Pancreas (tissue), 10 donors: ENCODE results near the gene GABRQ. TPM values are rescaled to one million over a fixed set of nuclear protein-coding genes. Genes with fewer than 3 reads are reported as not detected.
"Not testable (repeated sequence)": the region's sequence is repeated elsewhere in the genome, so short reads cannot be mapped to it uniquely, and the experiment has no call there.

Experiments used
- ATAC-seq, 4 donors: fragments of 200-7000 bp; cut with Tn5 transposase; one replicate each; pipeline versions ENCODE4 v1.8.0 to v1.9.1; 2020; ENCODE audit warnings: mild to moderate bottlenecking in 4 of 4, moderate library complexity in 4 of 4
- DNase-seq, 6 donors: peaks; one replicate each; pipeline ENCODE4 v3.0.0-alpha.2; 2020
- FAIRE-seq: peaks from 2 replicates; lab custom pipeline; 2012; peaks lifted over from hg19 to GRCh38; lab: Jason Lieb, UNC
- H3K27ac ChIP-seq, 4 donors: fragments of 200-600 bp; sonication (generic); 1 replicate in 3 of 4; 2 replicates in 1 of 4; pipeline versions ENCODE4 v1.5.0 to v1.8.0; 2020
- H3K27me3 ChIP-seq, 4 donors: fragments of 200-600 bp; one replicate each; pipeline ENCODE4 v1.8.0; 2021
- H3K36me3 ChIP-seq, 3 donors: fragments of 200-600 bp; sonication (generic) in 1 of 3; one replicate each; pipeline versions ENCODE4 v1.5.0 to v1.8.0; 2020 to 2021
- H3K4me1 ChIP-seq, 3 donors: fragments of 200-600 bp; one replicate each; pipeline ENCODE4 v1.8.0; 2021
- H3K4me3 ChIP-seq, 4 donors: fragments of 200-600 bp; sonication (generic) in 2 of 4; one replicate each; pipeline versions ENCODE4 v1.5.0 to v1.8.0; 2020 to 2021
- H3K9me3 ChIP-seq, 4 donors: fragments of 200-600 bp; one replicate each; pipeline ENCODE4 v1.8.0; 2021
- WGBS, 2 donors: extraction: QIAGEN DNeasy Blood & Tissue Kit; methylation state at CpG; one replicate each; pipeline ENCODE4 v1.1.7; 2013; 5-methylcytosine and 5-hydroxymethylcytosine counted together
- intact Hi-C, 3 donors: fragments of 100-400 bp; cut with DNase I; formaldehyde crosslinking; loops; one replicate each; pipeline versions ENCODE4 v1.11.1 to v1.14.2; 2022
- polyA plus RNA-seq, 2 donors: library from polyadenylated mRNA; stranded (reverse); fragments of 200-250 nt; gene quantifications; one replicate each; pipeline ENCODE4 v1.2.3, GENCODE V29; 2013
- total RNA-seq, 6 donors: library from RNA; stranded (reverse); fragmentation: NEBNext Ultra II Directional in 4 of 6; extraction: Animal tissue kit (Norgen Biotek cat#: 25700) in 4 of 6; gene quantifications; one replicate each; pipeline versions ENCODE4 v1.2.1 to v1.2.4, GENCODE V29; 2021 to 2023
- donor health status: healthy with polysubstance abuse.
- donor health status: DM: no; HTN: no; CAD: no; lungs with moderate emphysema.
- donor health status: DM: no; HTN: no; CAD: no.
- donor health status: control.
- donor health status: control.
- donor health status: Bipolar disorder and iron deficiency.
- donor health status: DM: yes; HTN: yes; CAD: no.
- donor health status: DM: no; HTN: no; CAD: no.
- donor health status: DM: no; HTN: no; CAD: no.
- donor health status: DM: yes; HTN: yes; CAD: no.

Gene GABRQ
- total and polyA plus RNA-seq, 8 donors = not detected

DNA sequence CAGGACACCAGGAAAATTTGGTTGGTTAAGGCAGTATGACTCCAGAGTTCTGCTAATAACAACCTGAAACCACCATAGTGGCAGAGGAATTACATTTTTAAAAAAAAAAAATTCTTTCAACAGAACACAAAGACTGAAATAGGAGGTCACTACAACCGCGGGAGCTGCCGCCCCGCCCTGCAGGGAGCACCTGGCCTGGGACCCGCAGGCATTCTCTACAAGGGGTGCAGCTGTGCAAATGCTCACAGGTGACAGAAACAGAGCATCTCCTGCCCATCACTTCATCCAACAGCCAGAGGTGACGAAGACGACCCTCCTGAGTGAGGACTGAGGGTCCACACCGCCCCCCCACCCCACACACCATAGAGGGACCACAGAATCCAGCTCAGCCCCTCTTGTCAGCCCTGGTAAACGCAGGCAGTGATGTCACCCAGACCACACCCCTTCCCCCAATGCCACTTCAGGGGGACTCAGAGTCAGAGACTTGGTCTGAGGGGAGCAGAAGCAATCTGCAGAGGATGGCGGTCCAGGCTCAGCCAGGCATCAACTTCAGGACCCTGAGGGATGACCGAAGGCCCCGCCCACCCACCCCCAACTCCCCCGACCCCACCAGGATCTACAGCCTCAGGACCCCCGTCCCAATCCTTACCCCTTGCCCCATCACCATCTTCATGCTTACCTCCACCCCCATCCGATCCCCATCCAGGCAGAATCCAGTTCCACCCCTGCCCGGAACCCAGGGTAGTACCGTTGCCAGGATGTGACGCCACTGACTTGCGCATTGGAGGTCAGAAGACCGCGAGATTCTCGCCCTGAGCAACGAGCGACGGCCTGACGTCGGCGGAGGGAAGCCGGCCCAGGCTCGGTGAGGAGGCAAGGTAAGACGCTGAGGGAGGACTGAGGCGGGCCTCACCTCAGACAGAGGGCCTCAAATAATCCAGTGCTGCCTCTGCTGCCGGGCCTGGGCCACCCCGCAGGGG lies 60.5 kb downstream of the GABRQ start, which contains the start of gene MAGEA3:
TSS of gene MAGEA3 (plus strand) at position 843 of the 980 bp plus-strand sequence. CDS start 2,039 bp downstream, outside the sequence.
- intact Hi-C loops, H3K36me3 ChIP-seq, FAIRE-seq, H3K4me3 ChIP-seq, H3K27ac ChIP-seq, H3K9me3 ChIP-seq, H3K27me3 ChIP-seq, ATAC-seq, H3K4me1 ChIP-seq: not testable (repeated sequence)
- peak in 1 of 6 donors; percentile 2 for DNase-seq
- WGBS, 2 donors = 50 to 78% methylated on average over 1 to 5 of the region's 34 CpGs

- H3K4me3 ChIP-seq, H3K36me3 ChIP-seq, FAIRE-seq, H3K4me1 ChIP-seq, ATAC-seq, H3K27ac ChIP-seq, intact Hi-C loops, H3K9me3 ChIP-seq, H3K27me3 ChIP-seq: not testable (repeated sequence)
- peak in 2 of 6 donors; percentile 6 to 52 for DNase-seq
- 72 to 80% methylated on average over 4 of the region's 5 CpGs for WGBS, 2 donors
Observed at GRCh38 chrX:152700390-152700789, 62.7 kb downstream of the GABRQ start.

DNA sequence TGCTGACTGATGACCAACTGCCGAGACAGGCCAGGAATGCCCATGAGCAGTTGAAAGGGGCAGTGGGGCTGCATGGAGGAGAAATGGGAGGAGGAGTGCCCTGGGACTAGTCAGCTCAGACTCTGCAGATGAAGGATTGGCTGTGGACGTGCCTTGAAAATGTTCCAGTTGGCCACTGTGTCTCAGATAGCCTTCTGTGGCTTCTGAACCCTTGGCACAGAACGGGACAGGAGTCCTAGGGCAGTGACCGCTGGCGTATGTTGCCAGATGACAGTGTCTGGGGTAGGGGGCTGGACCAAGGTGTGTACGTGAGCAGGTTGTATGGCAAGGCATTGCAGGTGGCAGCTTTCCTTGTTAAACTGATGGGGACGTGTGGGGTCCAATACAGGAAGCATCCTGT lies 68.8 kb downstream of the GABRQ start:
- H3K27me3 ChIP-seq, H3K4me1 ChIP-seq, H3K36me3 ChIP-seq, ATAC-seq, H3K9me3 ChIP-seq, intact Hi-C loops, H3K4me3 ChIP-seq, H3K27ac ChIP-seq, FAIRE-seq, DNase-seq: not testable (repeated sequence)
- 66 to 82% methylated on average over 3 to 4 of the region's 7 CpGs for WGBS, 2 donors

Other genes starting within 250 kb of the GABRQ start
- not detected for gene GABRA3, start 186.6 kb upstream of the GABRQ start, total RNA-seq
- gene GABRA3, start 186.6 kb upstream of the GABRQ start, polyA plus RNA-seq = under 1 TPM in 1 of 2 donors, not detected in 1; 0.09 TPM
- gene MAGEA3, start 60.9 kb downstream of the GABRQ start, total RNA-seq = under 1 TPM in 1 of 6 donors, not detected in 5; 0.16 TPM
- not detected for gene MAGEA3, start 60.9 kb downstream of the GABRQ start, polyA plus RNA-seq
- gene CSAG2, start 71.4 kb downstream of the GABRQ start, total RNA-seq = not detected
- gene CSAG2, start 71.4 kb downstream of the GABRQ start, polyA plus RNA-seq = not detected
- gene MAGEA2B, start 76.7 kb downstream of the GABRQ start, total RNA-seq = not detected
- gene MAGEA2B, start 76.7 kb downstream of the GABRQ start, polyA plus RNA-seq = not detected
- not detected for gene CSAG1, start 95.8 kb downstream of the GABRQ start, total RNA-seq
- not detected for gene CSAG1, start 95.8 kb downstream of the GABRQ start, polyA plus RNA-seq
- gene MAGEA12, start 95.9 kb downstream of the GABRQ start, total RNA-seq = under 1 TPM in 1 of 6 donors, not detected in 5; 0.13 TPM
- gene MAGEA12, start 95.9 kb downstream of the GABRQ start, polyA plus RNA-seq = not detected
- not detected for gene MAGEA2, start 115.9 kb downstream of the GABRQ start, total RNA-seq
- gene MAGEA2, start 115.9 kb downstream of the GABRQ start, polyA plus RNA-seq = not detected
- not detected for gene CSAG3, start 121.3 kb downstream of the GABRQ start, total RNA-seq
- not detected for gene CSAG3, start 121.3 kb downstream of the GABRQ start, polyA plus RNA-seq
- gene MAGEA6, start 131.8 kb downstream of the GABRQ start, total RNA-seq = not detected
- not detected for gene MAGEA6, start 131.8 kb downstream of the GABRQ start, polyA plus RNA-seq
- gene CETN2, start 192.9 kb downstream of the GABRQ start, total RNA-seq = 10 to 100 TPM in 3 of 6 donors, 1 to 10 TPM in 3; 6.6 to 16.7 (median 10.1) TPM
- gene CETN2, start 192.9 kb downstream of the GABRQ start, polyA plus RNA-seq = 10 to 100 TPM; 19.4 to 31.4 TPM
- gene NSDHL, start 193.2 kb downstream of the GABRQ start, total RNA-seq = 1 to 10 TPM; 5.0 to 7.6 (median 6.4) TPM
- 1 to 10 TPM; 4.6 to 8.3 TPM for gene NSDHL, start 193.2 kb downstream of the GABRQ start, polyA plus RNA-seq